Right atrium auricular region (tissue), 2 donors: ENCODE results near the gene KCNC3. TPM values are rescaled to one million over a fixed set of nuclear protein-coding genes. Genes with fewer than 3 reads are reported as not detected.
A peak's percentile ranks its signal among the peaks of the same experiment; 100 is the strongest.
"Not testable (repeated sequence)": the region's sequence is repeated elsewhere in the genome, so short reads cannot be mapped to it uniquely, and the experiment has no call there.

Experiments
- DNase-seq: peaks from one replicate; pipeline ENCODE4 v3.0.0-alpha.2; 2019; ENCODE audit warnings: low spot score
- H3K27ac ChIP-seq, 2 donors: fragments of 200-600 bp; sonication (generic); 1 replicate in 1 of 2; 2 replicates in 1 of 2; pipeline ENCODE4 v1.5.1; 2016 to 2019
- H3K27me3 ChIP-seq, 2 donors: fragments of 200-600 bp; sonication (generic); one replicate each; pipeline versions ENCODE4 v1.5.1 to v1.6.0; 2017 to 2019
- H3K36me3 ChIP-seq: fragments of 200-600 bp; sonication (generic); one replicate; pipeline ENCODE4 v1.5.1; 2016
- H3K4me1 ChIP-seq, 2 donors: fragments of 200-600 bp; sonication (generic); one replicate each; pipeline versions ENCODE4 v1.5.1 to v1.6.0; 2017 to 2019
- H3K4me3 ChIP-seq, 2 donors: fragments of 200-600 bp; sonication (generic); 1 replicate in 1 of 2; 2 replicates in 1 of 2; pipeline ENCODE4 v1.5.1; 2017 to 2019; ENCODE audit warnings: mild to moderate bottlenecking in 1 of 2, moderate library complexity in 1 of 2
- H3K9me3 ChIP-seq, 2 donors: fragments of 200-600 bp; sonication (generic); one replicate each; pipeline ENCODE4 v1.5.1; 2019
- total RNA-seq, 2 donors: library from RNA; depleted of rRNA; stranded (reverse); fragments of >200 nt; gene quantifications; one replicate each; pipeline ENCODE4 v1.1.0, GENCODE V29; 2016
- TF ChIP-seq, protein P1 (sequence below), 2 donors: fragments of 200-600 bp; sonication (generic); IDR thresholded peaks; one replicate each; pipeline ENCODE4 v1.5.1; 2019; ENCODE audit warnings: antibody characterized with exemption in 2 of 2

KCNC3 gene
- total RNA-seq, 2 donors from 2014 or later: 1.4 to 2.0 TPM

DNA sequence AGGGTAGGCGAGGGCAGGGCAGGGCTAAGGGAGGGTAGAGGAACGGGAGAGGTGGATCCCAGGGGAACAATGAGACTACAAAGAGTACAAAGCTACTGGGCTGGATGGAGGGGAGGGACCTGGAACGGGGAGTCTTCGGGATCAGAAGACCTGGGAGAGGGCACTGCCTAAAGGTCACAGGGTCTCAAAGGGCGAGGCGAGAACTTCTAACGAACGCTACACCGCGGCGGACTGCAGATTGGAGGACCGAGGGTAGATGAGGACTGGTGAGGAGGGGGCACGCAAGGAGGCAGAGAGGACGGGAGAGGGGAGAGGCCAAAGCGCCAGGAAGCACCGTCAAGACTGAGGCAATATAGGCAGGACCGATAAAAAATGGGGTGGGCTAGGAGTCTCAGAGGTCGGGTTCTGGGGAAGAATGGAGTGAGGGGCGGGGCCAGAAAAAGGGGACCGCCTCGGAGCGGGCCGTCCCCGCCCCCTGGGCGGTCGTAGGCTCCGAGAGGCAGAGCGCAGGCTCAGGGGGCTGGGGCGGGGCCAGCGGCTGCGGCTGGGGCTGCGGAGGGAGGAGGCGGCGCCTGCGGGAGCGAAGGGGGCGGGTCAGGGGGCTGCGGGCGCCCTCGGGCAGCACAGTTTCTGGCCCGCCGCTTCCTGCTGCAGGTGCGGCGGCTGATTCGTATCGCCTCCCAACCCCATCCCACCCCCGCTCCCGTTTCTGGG is 1.3 kb upstream of the KCNC3 start:
- H3K36me3 ChIP-seq: no peaks in the 10 kb centered on the region
- peak overlapping the region; percentile 82 to 88 for H3K27ac ChIP-seq
- H3K4me3 ChIP-seq: peak overlapping the region; percentile 41 to 49
- TF ChIP-seq, protein P1, sequence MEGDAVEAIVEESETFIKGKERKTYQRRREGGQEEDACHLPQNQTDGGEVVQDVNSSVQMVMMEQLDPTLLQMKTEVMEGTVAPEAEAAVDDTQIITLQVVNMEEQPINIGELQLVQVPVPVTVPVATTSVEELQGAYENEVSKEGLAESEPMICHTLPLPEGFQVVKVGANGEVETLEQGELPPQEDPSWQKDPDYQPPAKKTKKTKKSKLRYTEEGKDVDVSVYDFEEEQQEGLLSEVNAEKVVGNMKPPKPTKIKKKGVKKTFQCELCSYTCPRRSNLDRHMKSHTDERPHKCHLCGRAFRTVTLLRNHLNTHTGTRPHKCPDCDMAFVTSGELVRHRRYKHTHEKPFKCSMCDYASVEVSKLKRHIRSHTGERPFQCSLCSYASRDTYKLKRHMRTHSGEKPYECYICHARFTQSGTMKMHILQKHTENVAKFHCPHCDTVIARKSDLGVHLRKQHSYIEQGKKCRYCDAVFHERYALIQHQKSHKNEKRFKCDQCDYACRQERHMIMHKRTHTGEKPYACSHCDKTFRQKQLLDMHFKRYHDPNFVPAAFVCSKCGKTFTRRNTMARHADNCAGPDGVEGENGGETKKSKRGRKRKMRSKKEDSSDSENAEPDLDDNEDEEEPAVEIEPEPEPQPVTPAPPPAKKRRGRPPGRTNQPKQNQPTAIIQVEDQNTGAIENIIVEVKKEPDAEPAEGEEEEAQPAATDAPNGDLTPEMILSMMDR (IDR thresholded peaks at IDR 0.05): no peak
- H3K9me3 ChIP-seq: no peaks in the 10 kb centered on the region
- no peaks in the 10 kb centered on the region for H3K27me3 ChIP-seq
- DNase-seq: no peak
- peaks cover 0 to 50% of the 10 kb centered on the region in 2 donors for H3K4me1 ChIP-seq

DNA sequence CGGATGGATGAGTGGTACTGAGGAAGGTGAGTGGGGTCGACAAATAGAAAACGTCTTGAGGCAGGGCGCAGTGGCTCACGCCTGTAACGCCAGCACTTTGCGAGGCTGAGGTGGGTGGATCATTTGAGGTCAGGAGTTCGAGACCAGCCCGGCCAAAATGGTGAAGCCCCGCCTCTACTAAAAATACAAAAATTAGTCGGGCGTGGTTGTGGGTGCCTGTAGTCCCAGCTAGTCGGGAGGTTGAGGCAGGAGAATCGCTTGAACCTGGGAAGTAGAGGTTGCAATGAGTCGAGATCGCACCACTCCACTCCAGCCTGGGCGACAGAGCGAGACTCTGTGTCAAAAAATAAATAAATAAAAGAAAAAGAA is 733 bp upstream of the KCNC3 start:
- not testable (repeated sequence) for H3K36me3 ChIP-seq, H3K9me3 ChIP-seq, DNase-seq, H3K27me3 ChIP-seq
- Histone ChIP-seq H3K4me3 (peak overlapping the region; percentile 12 to 49), H3K4me1 (peaks cover 0 to 55% of the 10 kb centered on the region in 2 donors), H3K27ac (peak overlapping the region; percentile 82 to 88)

DNA sequence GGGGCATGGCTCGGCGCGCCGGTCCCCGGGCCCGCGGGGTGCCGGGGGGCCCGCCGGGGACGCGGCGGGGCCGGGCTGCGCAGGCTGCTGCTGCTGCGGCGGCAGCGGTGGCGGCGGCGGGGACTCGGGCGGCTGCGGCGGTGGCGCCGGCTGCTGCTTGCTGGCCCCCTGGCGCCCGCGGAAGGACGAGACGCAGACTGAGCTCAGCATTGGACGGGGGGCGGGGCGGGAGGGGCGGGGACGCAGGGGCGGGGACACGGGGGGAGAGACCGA is 368 bp downstream of the KCNC3 start:
- Histone ChIP-seq H3K27ac (no peak overlapping the region), H3K9me3 (no peaks in the 10 kb centered on the region), H3K36me3 (no peaks in the 10 kb centered on the region), H3K4me1 (peaks cover 0 to 52% of the 10 kb centered on the region in 2 donors), H3K4me3 (peak overlapping the region in 1 of 2 donors; percentile 42), H3K27me3 (no peaks in the 10 kb centered on the region)
- TF ChIP-seq, protein P1 (IDR thresholded peaks at IDR 0.05): no peak
- no peak for DNase-seq

- Histone ChIP-seq H3K9me3 (no peaks in the 10 kb centered on the region), H3K27me3 (no peaks in the 10 kb centered on the region), H3K4me1 (peaks cover 0 to 51% of the 10 kb centered on the region in 2 donors), H3K36me3 (no peaks in the 10 kb centered on the region), H3K4me3 (peak overlapping the region; percentile 17 to 42), H3K27ac (no peak overlapping the region)
- no peak for DNase-seq
- TF ChIP-seq, protein P1 (IDR thresholded peaks at IDR 0.05): peak in 1 of 2 donors; percentile 21
Measured at GRCh38 chr19:50328224-50328872, 829 bp downstream of the KCNC3 start.

DNA sequence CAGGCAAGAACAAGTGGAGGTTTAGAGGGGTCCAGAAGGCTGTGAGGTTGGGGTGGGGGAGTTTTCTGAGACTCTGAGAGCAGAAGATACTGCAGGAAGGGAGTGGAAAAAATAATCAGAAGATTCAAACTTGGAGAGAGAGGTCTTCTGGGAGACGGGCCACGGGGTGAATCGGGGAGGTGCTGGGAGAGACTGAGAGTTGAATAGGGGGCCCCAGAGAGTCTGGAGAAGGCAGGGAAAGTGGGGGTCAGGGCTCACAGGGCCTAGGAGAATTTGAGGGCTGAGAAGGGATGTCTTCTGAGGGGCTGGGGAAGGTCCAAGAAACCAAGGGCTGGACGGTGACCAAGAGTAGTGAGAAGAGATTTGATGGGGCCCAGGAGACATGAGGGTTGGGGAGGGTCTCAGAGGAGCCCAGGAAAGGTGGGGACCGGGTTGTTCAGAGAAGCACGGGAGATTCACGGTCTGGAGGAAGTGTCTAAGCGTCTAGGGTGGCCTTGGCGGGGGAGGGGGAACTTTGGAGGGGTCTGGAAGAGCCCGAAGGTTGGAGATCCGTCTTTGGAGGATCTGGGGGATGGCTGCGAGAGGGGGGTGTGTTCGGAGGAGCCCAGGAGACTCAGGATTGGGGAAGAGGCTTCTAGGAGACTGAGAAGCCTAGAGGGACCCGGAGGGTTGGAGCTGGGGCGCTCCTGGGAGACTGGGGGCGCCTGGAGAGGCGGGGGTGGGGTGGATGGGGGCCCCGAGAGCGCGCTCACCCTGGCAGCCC is 1.5 kb downstream of the KCNC3 start:
- no peak for DNase-seq
- no peaks in the 10 kb centered on the region for H3K27me3 ChIP-seq
- H3K4me1 ChIP-seq: peaks cover 0 to 46% of the 10 kb centered on the region in 2 donors
- no peak overlapping the region for H3K27ac ChIP-seq
- H3K9me3 ChIP-seq: no peaks in the 10 kb centered on the region
- no peak overlapping the region for H3K4me3 ChIP-seq
- H3K36me3 ChIP-seq: no peaks in the 10 kb centered on the region
- TF ChIP-seq, protein P1 (IDR thresholded peaks at IDR 0.05): no peak

- Histone ChIP-seq H3K4me3 (no peak overlapping the region), H3K27me3 (no peaks in the 10 kb centered on the region), H3K9me3 (no peaks in the 10 kb centered on the region), H3K36me3 (no peaks in the 10 kb centered on the region), H3K4me1 (peaks cover 0 to 40% of the 10 kb centered on the region in 2 donors), H3K27ac (no peak overlapping the region)
- TF ChIP-seq, protein P1 (IDR thresholded peaks at IDR 0.05): no peak
- no peak for DNase-seq
Measured at GRCh38 chr19:50327013-50327412, 2.2 kb downstream of the KCNC3 start.
